Measurements from ENCODE around the gene TMEM8B. TPM values are rescaled to one million over a fixed set of nuclear protein-coding genes. Genes with fewer than 3 reads are reported as not detected.
A peak's percentile ranks its signal among the peaks of the same experiment; 100 is the strongest.

Gene TMEM8B
- total RNA-seq, 1 experiment from 2014 or later, result 6.4 TPM

DNA sequence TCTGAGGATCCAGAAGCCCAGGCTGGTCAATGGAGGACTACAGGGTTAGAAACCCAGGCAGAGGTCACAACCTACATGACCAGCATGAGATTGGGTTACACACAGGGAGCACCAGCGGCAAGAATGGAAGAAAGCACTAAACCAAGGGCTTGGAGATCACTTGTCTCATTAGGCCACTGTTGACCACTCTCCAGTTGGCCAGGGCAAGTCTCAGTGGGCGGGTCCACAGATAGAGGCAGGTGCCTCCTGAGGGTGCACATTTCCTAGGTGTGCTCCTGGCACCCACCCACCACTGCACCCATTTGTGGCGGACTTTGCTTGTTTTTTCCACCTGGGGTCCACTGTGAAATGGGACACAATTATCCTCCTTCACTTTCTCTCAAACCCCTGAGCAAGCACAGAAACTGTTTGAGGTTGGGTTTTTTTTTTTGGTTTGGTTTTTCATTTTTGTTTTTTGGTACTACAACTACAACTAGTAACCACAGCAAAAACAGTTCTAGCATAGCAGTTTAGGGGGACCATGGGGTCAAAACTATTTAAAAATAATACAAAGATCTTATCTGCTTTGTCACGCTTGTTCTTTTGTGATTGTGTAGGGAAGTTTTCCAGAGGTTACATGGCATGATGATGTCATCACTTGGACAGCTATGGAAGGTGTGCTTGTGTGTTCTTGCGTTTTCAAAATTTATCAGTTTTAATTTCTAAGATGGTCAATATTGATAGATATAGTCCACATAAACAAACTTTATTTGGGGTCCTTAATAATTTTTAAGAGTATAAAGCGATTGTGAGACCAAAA is 31.5 kb upstream of the TMEM8B start:
- H3K4me1 ChIP-seq (replicated peaks; ENCODE audit: insufficient read depth), result 0 out of 2 replicates have a peak, but pooled peaks cover 7% of the 10 kb centered on the region
- no peak for TF ChIP-seq EZH2 (IDR thresholded peaks at IDR 0.05; ENCODE audit: low read depth)
- TF ChIP-seq, protein P1, sequence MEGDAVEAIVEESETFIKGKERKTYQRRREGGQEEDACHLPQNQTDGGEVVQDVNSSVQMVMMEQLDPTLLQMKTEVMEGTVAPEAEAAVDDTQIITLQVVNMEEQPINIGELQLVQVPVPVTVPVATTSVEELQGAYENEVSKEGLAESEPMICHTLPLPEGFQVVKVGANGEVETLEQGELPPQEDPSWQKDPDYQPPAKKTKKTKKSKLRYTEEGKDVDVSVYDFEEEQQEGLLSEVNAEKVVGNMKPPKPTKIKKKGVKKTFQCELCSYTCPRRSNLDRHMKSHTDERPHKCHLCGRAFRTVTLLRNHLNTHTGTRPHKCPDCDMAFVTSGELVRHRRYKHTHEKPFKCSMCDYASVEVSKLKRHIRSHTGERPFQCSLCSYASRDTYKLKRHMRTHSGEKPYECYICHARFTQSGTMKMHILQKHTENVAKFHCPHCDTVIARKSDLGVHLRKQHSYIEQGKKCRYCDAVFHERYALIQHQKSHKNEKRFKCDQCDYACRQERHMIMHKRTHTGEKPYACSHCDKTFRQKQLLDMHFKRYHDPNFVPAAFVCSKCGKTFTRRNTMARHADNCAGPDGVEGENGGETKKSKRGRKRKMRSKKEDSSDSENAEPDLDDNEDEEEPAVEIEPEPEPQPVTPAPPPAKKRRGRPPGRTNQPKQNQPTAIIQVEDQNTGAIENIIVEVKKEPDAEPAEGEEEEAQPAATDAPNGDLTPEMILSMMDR (conservative IDR thresholded peaks at IDR 0.05), result no peak
- no peaks in the 10 kb centered on the region for H3K9me2 ChIP-seq (ENCODE audit: insufficient read depth)
- H3F3A ChIP-seq (ENCODE audit: insufficient read depth, low read depth), result no peaks in the 10 kb centered on the region; the same call in 1 of the 2 replicates
- H3K27me3 ChIP-seq (ENCODE audit: insufficient read depth, low read depth), result no peaks in the 10 kb centered on the region
- CTCF ChIA-PET, result no interaction called here
- intact Hi-C loops (cut with micrococcal nuclease; ENCODE audit: unreplicated experiment), result no loop called here
- POLR2A ChIA-PET (ENCODE audit: unreplicated experiment), result no interaction called here
- H3K4me2 ChIP-seq, result no peak overlapping the region
- no peak overlapping the region for H3K27ac ChIP-seq
- no peaks in the 10 kb centered on the region for H3K9me3 ChIP-seq (ENCODE audit: insufficient read depth, low read depth)
- no TSS peak for BruUV-seq (replicated peaks)
- no peaks in the 10 kb centered on the region for H3K36me3 ChIP-seq (ENCODE audit: low read depth)
- no peak for DNase-seq
- H2AFZ ChIP-seq, result no peak overlapping the region
- H3K4me3 ChIP-seq, result no peak overlapping the region
- no peaks in the 10 kb centered on the region for H4K20me1 ChIP-seq (ENCODE audit: insufficient read depth)
- H3K79me2 ChIP-seq (ENCODE audit: low read depth), result no peaks in the 10 kb centered on the region

GRCh38 chr9:35798658-35799374 is 30.2 kb upstream of the TMEM8B start:
- peak in 1 of 2 experiments; percentile 58 for DNase-seq
- BruUV-seq (replicated peaks), result no TSS peak
- H3K9me3 ChIP-seq (ENCODE audit: insufficient read depth, low read depth), result no peaks in the 10 kb centered on the region
- intact Hi-C loops (cut with micrococcal nuclease; ENCODE audit: unreplicated experiment), result no loop called here
- H3K4me2 ChIP-seq, result no peak overlapping the region
- H3K4me1 ChIP-seq (replicated peaks; ENCODE audit: insufficient read depth), result 0 out of 2 replicates have a peak, but pooled peaks cover 7% of the 10 kb centered on the region
- no peaks in the 10 kb centered on the region for H3K36me3 ChIP-seq (ENCODE audit: low read depth)
- ChIA-PET POLR2A (ENCODE audit: unreplicated experiment) (no interaction called here), CTCF (interaction anchor here (0.6 kb wide), 1 partner anchor 79 kb away, joined by 3 read pairs; no protein-coding TSS in a partner anchor)
- H3K9me2 ChIP-seq (ENCODE audit: insufficient read depth), result no peaks in the 10 kb centered on the region
- H3K27me3 ChIP-seq (ENCODE audit: insufficient read depth, low read depth), result no peaks in the 10 kb centered on the region
- no peak overlapping the region for H2AFZ ChIP-seq
- peak overlapping the region; percentile 29; the same call in 1 of the 2 replicates for H3K27ac ChIP-seq
- no peaks in the 10 kb centered on the region for H3K79me2 ChIP-seq (ENCODE audit: low read depth)
- no peaks in the 10 kb centered on the region for H4K20me1 ChIP-seq (ENCODE audit: insufficient read depth)
- H3K4me3 ChIP-seq, result no peak overlapping the region
- TF ChIP-seq EZH2 (IDR thresholded peaks at IDR 0.05; ENCODE audit: low read depth), result no peak
- TF ChIP-seq, protein P1 (conservative IDR thresholded peaks at IDR 0.05), result no peak
- H3F3A ChIP-seq (ENCODE audit: insufficient read depth, low read depth), result no peaks in the 10 kb centered on the region; the same call in 1 of the 2 replicates

GRCh38 chr9:35800530-35800929 is 28.5 kb upstream of the TMEM8B start:
- H3K4me2 ChIP-seq, result no peak overlapping the region
- no peaks in the 10 kb centered on the region for H4K20me1 ChIP-seq (ENCODE audit: insufficient read depth)
- H3K27ac ChIP-seq, result no peak overlapping the region
- no peak for DNase-seq
- no peaks in the 10 kb centered on the region for H3K27me3 ChIP-seq (ENCODE audit: insufficient read depth, low read depth)
- intact Hi-C loops (cut with micrococcal nuclease; ENCODE audit: unreplicated experiment), result no loop called here
- H3K4me1 ChIP-seq (replicated peaks; ENCODE audit: insufficient read depth), result 0 out of 2 replicates have a peak, but pooled peaks cover 4% of the 10 kb centered on the region
- BruUV-seq (replicated peaks), result no TSS peak
- H3K9me2 ChIP-seq (ENCODE audit: insufficient read depth), result no peaks in the 10 kb centered on the region
- no peak overlapping the region for H3K4me3 ChIP-seq
- ChIA-PET CTCF (no interaction called here), POLR2A (ENCODE audit: unreplicated experiment) (no interaction called here)
- no peak overlapping the region for H2AFZ ChIP-seq
- TF ChIP-seq, protein P1 (conservative IDR thresholded peaks at IDR 0.05), result no peak
- TF ChIP-seq EZH2 (IDR thresholded peaks at IDR 0.05; ENCODE audit: low read depth), result no peak
- no peaks in the 10 kb centered on the region for H3K79me2 ChIP-seq (ENCODE audit: low read depth)
- H3K36me3 ChIP-seq (ENCODE audit: low read depth), result no peaks in the 10 kb centered on the region
- H3F3A ChIP-seq (ENCODE audit: insufficient read depth, low read depth), result no peaks in the 10 kb centered on the region
- no peaks in the 10 kb centered on the region for H3K9me3 ChIP-seq (ENCODE audit: insufficient read depth, low read depth)
